ENCODE data around the gene TMEM170B.

The TMEM170B gene

DNA sequence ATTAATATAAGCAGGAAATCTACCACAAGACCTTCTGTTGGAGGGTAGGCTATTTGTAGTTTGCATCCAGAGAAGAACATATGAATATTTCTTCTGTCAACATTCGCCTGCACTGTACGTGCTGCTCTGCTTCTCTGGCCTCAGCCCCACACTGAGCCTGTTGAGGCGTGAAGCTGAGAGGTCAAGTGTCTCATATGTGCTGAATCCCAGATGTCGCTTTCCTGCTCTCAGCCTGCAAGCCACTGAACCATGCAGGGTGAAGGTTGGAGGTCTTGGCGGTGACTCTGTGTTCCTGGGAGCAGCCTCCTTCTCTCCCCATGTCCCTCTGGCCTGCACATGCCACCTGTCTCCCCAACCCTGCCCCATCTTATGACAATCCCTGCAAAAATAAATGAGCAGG lies 83.6 kb downstream of the TMEM170B start:
- no peak for DNase-seq

DNA sequence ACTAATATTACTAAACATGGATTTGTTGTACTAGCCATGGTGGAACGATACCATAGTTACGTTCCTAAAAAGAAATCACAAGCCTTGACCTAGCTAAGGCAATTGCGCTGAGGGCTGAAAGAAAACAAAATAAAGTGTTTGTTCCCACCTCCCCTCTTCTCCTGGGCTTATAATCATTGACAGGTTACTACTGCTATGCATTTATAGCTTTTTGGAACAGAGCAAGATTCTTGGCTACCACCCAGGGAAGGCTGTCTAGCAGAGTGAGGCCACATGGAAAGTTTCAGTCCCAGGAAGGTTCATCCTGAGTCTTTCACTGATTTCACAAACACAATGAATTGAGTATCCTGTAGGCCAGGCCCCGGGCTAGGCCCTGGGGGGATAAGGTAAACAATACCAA lies 84.6 kb downstream of the TMEM170B start:
- DNase-seq = no peak

DNA sequence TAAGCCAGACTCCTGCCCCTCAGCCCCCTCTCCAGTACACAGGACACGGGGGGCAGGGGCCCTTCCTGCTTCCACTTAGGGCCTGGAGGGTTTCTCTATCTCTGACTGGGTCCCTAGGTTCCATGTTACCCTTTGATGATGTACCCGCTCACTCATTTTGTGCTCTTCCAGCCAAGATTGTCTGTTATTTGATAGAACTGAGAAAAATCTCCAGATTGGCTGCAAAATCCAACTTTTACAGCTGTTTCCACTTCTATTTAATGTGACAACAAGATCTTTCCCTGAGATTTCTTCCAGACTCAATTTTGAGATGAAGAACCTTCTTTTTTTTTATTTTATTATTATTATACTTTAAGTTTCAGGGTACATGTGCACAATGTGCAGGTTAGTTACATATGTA lies 85.7 kb downstream of the TMEM170B start:
- no peak for DNase-seq

DNA sequence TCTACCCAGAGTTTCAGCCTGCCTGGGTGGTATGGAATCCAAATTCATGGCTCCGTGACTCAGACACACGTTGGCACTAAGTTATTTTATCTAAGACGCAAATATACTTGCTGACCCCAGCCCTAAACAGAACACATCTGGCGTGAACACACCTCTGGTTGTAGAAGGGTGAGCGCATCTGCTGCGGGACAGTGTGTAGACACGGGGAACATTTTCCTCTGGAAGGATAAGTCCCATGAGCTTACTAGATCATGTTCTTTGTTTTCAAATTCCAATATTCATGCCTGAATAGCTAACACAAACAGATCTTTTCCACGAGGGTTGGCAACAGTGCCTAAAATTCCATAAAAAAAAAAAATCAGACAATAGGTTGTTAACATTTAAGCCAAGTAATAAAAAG lies 87.8 kb downstream of the TMEM170B start:
- no peak for DNase-seq

DNA sequence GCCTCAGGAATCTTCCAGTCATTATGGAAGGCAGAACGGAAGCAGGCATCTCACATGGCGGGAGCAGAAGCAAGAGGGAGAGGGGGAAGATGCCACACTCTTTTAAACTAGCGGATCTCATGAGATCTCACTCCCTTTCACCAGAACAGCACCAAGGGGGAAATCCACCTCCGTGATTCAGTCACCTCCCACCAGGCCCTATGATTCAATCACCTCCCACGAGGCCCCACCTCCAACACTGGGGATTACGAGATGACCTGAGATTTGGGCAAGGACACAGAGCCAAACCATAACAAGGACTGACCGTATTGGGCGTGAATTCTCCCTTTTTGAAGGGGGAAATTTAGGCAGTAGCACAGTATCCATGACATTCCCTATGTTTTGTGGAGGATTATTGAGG lies 88.8 kb downstream of the TMEM170B start:
- no peak for DNase-seq

DNA sequence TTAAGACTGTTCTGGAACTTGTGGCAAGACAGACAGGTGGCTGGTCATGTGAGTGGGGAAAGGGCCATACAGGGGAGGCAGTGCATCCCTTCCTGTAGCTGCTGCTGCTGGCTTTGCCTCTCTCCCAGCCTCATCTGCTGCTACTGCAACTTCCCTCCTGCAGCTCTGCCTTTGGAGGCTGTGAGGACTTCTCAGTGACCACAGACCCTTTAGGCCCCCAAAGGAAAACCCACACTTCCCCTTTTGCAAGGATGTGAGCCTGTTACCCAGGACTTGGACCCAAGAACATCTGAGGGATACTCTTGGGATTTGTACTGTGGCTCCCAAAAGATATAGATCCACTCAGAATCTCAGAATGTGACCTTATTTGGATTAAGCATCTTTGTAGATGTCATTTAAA lies 91.0 kb downstream of the TMEM170B start:
- DNase-seq = no peak

DNA sequence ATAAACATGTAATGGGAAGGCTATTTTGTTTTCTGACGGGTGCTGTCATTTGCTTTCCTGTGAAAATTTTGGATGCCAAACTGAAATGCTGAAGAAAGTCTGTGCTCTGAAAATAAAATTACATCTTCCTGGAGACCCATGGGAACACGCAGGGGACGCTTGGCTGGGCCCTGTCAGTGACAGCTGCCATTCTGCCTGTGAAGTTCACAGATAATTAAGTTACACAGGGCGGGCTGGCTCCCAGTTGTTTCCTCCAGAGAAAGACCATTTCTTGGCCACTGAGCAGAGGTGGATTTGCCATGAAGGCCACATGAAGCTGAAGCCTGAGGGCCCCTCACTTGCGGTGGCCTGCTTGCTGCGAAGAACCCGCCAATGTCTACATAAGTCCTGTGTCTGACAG lies 93.5 kb downstream of the TMEM170B start:
- no peak for DNase-seq

DNA sequence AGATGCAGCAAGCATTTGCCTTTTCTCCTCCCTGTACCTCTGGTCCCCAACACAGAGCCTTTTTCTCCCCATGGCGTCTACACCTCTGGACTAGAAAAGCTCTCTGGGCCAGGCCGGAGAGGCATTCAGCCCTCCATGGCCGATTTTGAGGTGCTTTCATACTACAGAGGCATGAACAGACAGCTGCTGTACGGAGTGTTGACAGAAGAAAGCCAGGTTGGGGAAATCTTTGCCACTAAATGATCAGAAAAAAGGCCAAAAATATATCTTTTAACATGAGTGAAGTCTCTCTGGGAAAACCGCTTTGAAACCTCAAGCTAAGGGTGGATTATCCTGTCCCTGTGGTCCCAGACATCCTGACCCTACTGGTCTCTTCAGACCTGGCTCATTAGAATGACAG lies 94.0 kb downstream of the TMEM170B start:
- no peak for DNase-seq

DNA sequence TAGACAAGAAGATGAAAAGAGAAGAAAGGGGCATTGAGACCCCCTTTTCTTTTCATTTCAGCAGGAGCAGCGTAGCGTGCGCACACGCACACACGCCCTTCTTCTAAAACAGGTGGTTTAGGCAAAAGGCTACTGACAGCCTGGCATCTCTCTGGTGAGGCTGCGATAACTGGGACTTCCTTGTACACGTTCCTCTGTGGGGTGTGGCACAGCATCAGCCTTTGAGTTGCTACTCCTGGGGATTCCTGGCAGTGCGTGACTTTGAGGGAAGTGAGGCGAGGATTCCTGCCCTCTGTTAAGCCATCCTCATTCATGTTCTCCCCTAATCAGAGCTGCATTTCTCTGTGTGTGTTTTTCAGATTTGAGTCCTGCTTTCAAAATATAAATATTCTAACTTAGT lies 94.7 kb downstream of the TMEM170B start:
- no peak for DNase-seq

DNA sequence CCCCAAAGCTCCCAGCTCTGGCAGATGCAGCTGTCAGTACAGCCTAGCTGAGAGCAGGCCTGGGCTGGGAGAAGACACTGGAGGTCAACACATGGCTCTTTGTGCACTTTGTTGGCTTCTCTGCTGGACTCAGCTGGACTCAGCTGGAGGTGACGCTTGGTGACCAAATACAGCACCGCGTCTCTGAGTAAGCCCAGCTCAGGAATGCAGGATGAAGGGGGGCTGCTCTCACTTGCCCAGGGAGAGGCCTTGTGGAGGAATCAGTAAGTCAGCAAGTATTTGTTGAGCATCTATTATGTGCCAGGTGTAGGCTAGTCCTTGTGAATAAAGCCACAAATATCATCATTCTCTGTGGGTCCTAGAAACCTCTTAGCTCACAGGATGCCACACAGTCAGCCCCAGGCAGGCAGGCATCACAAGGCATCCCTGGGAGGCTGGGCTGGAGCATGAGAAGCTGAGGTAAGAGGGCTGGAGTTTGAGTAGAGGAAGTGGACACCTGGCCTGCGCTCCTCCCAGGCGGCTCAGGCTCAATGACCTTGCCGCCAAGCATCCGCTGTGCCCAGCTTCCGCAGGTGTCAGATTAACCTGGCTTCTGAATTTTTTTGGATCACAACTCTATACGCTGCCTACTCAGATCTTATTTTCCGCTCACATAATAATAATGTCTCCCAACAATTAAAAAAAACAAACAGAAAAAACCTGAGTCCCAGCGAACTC lies 95.4 kb downstream of the TMEM170B start:
- no peak for DNase-seq

Data from CD4-positive, alpha-beta T cell treated with Interleukin-4 for 1 hour (primary cell).